K562 (cell line): Measurements from ENCODE around the gene PCBP3.

Source experiments
- EP300 ChIP-seq: IDR thresholded peaks from 2 replicates; pipeline ENCODE4 v1.6.1; 2012; ENCODE audit warnings: low read length, improper control_type of control experiment
- NONO ChIP-seq, 2 experiments: fragments of 200-400 bp in 1 of 2; fragments of 450-650 bp in 1 of 2; formaldehyde crosslinking in 1 of 2; IDR thresholded peaks; 2 replicates each; pipeline ENCODE4 v1.6.1; 2017; ENCODE audit warnings: low read depth in 2 of 2, mild to moderate bottlenecking in 2 of 2, moderate library complexity in 2 of 2, low read length in 1 of 2
- RFX5 ChIP-seq: IDR thresholded peaks from 2 replicates; pipeline ENCODE4 v1.6.1; 2011; ENCODE audit warnings: low read depth, mild to moderate bottlenecking, improper control_type of control experiment, low read length
- SRSF1 ChIP-seq: fragments of 200-400 bp; formaldehyde crosslinking; IDR thresholded peaks from 2 replicates; pipeline ENCODE4 v1.6.1; 2017; ENCODE audit warnings: mild to moderate bottlenecking, low read depth, low read length, moderate library complexity
- YY1 ChIP-seq, 3 experiments: IDR thresholded peaks; 2 replicates each; pipeline ENCODE4 v1.6.1; 2011; ENCODE audit warnings: low read length in 2 of 3, mild to moderate bottlenecking in 2 of 3, moderate library complexity in 2 of 3, borderline replicate concordance in 1 of 3, control low read depth in 1 of 3, low read depth in 1 of 3; ENCODE audit not compliant: insufficient read depth in 3 of 3, insufficient replicate concordance in 2 of 3, control insufficient read depth in 1 of 3, insufficient read length in 1 of 3; ENCODE audit errors: extremely low read depth in 1 of 3
- ZNF449 ChIP-seq: fragments of 250-450 bp; sonication (Bioruptor Pico); IDR thresholded peaks from 2 replicates; pipeline ENCODE4 v1.8.0; 2022; ENCODE audit warnings: moderate library complexity, mild to moderate bottlenecking, inconsistent platforms

DNA sequence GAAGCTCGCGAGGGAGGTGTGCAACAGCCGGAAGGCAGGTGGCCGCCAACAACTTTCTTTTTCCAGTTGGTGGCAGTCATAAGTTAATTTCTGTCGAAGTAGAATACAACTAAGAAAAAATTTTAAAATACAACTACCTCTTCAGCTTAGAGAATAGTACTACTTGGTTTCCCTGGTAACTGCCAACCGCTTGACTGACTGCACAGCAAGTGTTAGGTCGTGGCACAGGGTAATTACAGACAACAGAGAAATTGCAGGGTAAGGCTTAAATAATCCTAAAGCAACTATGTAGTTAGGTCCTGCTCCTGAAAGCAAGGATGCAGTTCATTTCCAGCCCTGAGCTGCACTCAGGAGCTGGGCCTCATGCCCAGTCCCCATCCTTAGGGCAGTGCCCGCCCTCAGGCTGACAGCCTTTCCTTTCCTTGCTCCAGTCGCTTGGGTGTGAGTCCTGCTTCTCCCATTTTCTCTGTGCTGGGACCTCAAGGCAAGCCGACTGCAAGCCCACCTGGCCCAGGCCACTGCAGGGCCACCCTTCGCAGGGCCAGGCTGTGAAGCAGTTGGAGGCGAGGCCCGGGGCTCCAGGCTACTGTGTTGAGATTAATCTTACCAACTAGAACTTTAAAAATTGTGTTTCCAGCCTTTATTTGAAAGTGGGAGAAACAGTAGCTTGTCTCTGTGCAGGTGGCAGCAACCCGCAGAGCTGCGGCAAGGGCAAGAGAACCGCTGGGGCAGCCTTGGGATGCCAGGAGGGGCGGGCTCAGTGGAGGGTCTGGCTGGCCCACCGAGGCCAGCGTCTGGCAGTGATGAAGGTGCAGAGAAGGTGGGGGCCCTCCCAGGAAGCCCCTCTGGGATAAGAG is 148.3 kb downstream of the PCBP3 start:
- TF ChIP-seq RFX5, result no peak
- TF ChIP-seq SRSF1, result no peak
- TF ChIP-seq YY1 (IDR thresholded peaks at IDR 0.05; ENCODE audit: borderline replicate concordance in 1 of 3, control insufficient read depth in 1 of 3, extremely low read depth in 1 of 3, insufficient read depth in 3 of 3, insufficient read length in 1 of 3, insufficient replicate concordance in 2 of 3, low read depth in 1 of 3, low read length in 2 of 3), result no peak
- no peak for TF ChIP-seq NONO (IDR thresholded peaks at IDR 0.05; ENCODE audit: low read depth in 2 of 2, low read length in 1 of 2)
- TF ChIP-seq EP300, result no peak
- no peak for TF ChIP-seq ZNF449
